ENCODE measurements around the gene RCL1.
"Not testable (repeated sequence)": the region's sequence is repeated elsewhere in the genome, so short reads cannot be mapped to it uniquely, and the experiment has no call there.

The RCL1 gene

GRCh38 chr9:4792572-4793458 is at the start of gene RCL1:
Gene RCL1, plus strand, starts transcription at chr9:4792944. Its CDS starts 148 bp downstream, at chr9:4793092.
- FAIRE-seq, result no peak

- FAIRE-seq, result no peak
Measured at GRCh38 chr9:4743131-4743875, 49.4 kb upstream of the RCL1 start.

GRCh38 chr9:4746278-4747030 is 46.3 kb upstream of the RCL1 start:
- FAIRE-seq, result no peak

GRCh38 chr9:4748612-4749011 is 44.1 kb upstream of the RCL1 start:
- FAIRE-seq, result no peak

- FAIRE-seq, result no peak
Measured at GRCh38 chr9:4750023-4750673, 42.6 kb upstream of the RCL1 start.

- FAIRE-seq, result not testable (repeated sequence)
Measured at GRCh38 chr9:4754530-4754929, 38.2 kb upstream of the RCL1 start.

GRCh38 chr9:4755026-4755609 is 37.6 kb upstream of the RCL1 start:
- FAIRE-seq, result no peak

GRCh38 chr9:4756420-4756819 is 36.3 kb upstream of the RCL1 start:
- FAIRE-seq, result no peak

GRCh38 chr9:4760122-4760521 is 32.6 kb upstream of the RCL1 start:
- FAIRE-seq, result no peak

GRCh38 chr9:4762108-4762885 is 30.4 kb upstream of the RCL1 start:
- FAIRE-seq, result peak; percentile 24

GRCh38 chr9:4762886-4763541 is 29.7 kb upstream of the RCL1 start:
- no peak for FAIRE-seq

GRCh38 chr9:4764033-4764432 is 28.7 kb upstream of the RCL1 start:
- no peak for FAIRE-seq

GRCh38 chr9:4768681-4769080 is 24.1 kb upstream of the RCL1 start:
- FAIRE-seq, result no peak

GRCh38 chr9:4769321-4770080 is 23.2 kb upstream of the RCL1 start:
- FAIRE-seq, result no peak

GRCh38 chr9:4771788-4772187 is 21.0 kb upstream of the RCL1 start:
- no peak for FAIRE-seq

- FAIRE-seq, result no peak
Measured at GRCh38 chr9:4774209-4774608, 18.5 kb upstream of the RCL1 start.

GRCh38 chr9:4774958-4775357 is 17.8 kb upstream of the RCL1 start:
- not testable (repeated sequence) for FAIRE-seq

- no peak for FAIRE-seq
Measured at GRCh38 chr9:4780651-4781050, 12.1 kb upstream of the RCL1 start.

GRCh38 chr9:4781408-4781807 is 11.3 kb upstream of the RCL1 start:
- no peak for FAIRE-seq

GRCh38 chr9:4783191-4783590 is 9.6 kb upstream of the RCL1 start:
- not testable (repeated sequence) for FAIRE-seq

All from colon (tissue), 2 donors.